GM18505 (cell line): ENCODE data around the gene LAMB1.
"Not testable (repeated sequence)": the region's sequence is repeated elsewhere in the genome, so short reads cannot be mapped to it uniquely, and the experiment has no call there.

Source experiments
- ATAC-seq: cut with Tn5 transposase; IDR thresholded peaks from one replicate; pipeline ENCODE4 v1.9.1; 2021; ENCODE audit not compliant: unreplicated experiment
- POLR2A ChIP-seq: IDR thresholded peaks from 4 replicates; pipeline ENCODE4 v1.6.1; 2011; ENCODE audit warnings: borderline replicate concordance; ENCODE audit not compliant: insufficient read depth, insufficient read length; ENCODE audit errors: extremely low read depth

Gene LAMB1

DNA sequence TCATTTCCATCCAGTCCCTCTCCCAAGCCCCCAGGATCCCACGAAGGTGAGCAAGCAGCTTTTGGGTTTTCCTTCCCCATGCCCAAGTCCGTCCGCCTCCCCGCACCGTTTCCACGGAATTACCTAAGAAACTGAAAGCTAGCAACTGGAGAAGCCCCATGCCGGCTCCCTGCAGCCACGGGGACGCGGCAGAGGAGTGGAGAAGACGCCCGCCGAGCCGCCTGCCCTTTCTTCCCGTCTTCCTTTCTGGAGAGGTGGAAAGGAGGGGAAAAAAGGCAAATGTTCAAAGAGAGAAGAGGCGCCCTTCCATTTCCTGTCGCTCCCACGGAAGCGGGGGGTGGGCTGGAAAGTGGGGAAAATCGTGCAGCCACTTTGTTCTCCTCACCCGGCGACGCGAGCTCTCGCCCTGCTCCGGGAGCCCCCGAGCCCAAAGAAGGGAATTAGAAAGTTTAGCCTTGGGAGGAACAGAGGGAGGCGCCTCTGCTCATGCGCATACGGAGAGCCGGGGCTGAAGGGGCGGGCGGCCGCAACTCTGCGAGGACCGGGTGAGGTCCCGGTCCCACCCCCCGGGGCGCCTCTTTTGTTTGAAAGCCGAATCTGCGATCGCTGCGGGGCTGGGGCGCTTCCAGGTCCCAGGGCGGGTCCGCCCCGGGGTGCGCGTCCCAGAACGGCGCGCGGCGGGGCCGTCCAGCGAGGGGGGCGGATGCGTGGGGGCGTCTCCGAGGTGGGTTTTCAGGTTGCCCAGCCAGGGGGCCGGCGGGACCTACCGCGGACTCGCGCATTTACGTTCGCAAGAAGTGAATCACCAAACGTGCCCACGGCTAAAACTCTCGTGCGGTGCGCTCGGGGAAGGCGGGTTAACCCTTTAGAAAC is at the start of gene LAMB1:
TSS of gene LAMB1 (minus strand) at position 436 of the 873 bp plus-strand sequence. CDS start at position 160, 276 bp downstream.
- no peak for ATAC-seq
- no peak for TF ChIP-seq POLR2A

DNA sequence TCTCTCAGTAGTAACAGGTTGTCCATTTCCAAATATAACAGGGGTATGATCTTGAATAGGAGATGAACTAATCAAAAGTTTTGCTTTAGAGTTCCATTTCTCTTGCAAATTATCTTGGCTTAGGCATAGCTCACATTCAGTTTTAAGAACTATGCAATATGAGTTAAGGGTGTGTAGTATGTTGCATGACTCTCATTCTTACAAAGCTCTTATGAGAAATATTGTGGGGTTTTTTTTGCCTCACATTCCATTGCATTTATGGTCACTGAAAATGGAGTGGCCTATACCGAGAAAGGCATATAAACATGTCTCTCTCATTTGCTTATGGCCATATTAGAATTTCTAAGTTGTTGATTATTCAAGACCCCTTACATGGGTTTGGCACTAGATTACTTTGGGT is 48.5 kb upstream of the LAMB1 start:
- ATAC-seq = no peak
- TF ChIP-seq POLR2A = no peak

DNA sequence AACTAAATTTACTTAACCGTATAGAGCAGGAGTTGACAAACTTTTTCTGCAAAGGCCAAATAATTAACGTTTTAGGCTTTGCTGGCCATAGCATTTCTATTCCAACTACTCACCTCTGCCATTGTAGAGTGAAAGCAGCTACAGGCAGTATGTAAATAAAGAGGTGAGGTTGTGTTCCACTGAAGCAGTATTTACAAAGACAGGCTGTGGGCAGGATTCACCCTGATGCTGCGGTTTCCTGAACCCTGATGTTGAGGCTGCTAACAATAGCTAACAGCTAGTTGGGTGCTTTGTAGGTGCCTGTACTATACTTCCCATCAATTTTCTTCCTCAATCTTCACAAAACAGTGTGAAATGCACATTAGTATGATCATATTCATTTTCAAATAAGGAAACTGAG is 47.0 kb upstream of the LAMB1 start:
- TF ChIP-seq POLR2A = no peak
- no peak for ATAC-seq

DNA sequence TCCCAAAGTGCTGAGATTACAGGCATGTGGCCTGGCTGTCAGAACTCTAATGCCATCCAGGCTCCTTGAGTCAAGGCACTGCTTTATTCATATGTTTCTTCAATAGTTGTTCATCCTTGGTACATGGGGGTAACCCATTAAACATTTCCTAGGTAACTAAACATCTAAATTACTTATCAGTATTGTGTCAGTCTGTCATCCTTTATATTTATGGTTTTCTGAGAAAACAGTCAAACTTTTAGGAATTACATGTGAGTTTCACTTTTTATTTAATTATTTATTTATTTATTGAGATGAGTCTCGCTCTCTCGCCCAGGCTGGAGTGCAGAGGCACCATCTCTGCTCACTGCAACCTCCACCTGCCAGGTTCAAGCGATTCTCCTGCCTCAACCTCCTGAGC is 45.5 kb upstream of the LAMB1 start:
- TF ChIP-seq POLR2A = no peak
- ATAC-seq = no peak

DNA sequence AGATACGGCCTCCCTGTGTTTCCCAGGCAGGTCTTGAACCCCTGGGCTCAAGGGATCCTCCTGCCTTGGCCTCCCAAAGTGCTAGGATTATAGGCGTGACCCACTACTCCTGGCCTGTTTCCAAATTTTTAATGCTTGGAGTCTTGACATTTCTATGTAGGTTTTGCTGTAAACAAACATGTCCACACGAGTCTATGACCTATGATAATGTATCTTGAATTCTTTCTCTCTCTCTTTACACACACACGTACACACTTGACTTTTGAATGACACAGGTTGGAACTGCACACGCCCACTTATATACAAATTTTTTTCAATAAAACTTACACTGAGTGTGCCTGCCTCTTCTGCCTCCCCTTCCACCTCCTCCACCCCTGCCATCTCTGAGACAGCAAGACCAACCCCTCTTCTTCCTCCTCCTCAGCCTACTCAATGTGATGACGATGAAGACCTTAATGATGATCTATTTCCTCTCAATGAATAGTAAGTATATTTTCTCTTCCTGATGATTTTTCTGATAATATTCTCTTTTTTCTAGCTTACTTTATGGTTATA is 44.1 kb upstream of the LAMB1 start:
- ATAC-seq = no peak
- no peak for TF ChIP-seq POLR2A

DNA sequence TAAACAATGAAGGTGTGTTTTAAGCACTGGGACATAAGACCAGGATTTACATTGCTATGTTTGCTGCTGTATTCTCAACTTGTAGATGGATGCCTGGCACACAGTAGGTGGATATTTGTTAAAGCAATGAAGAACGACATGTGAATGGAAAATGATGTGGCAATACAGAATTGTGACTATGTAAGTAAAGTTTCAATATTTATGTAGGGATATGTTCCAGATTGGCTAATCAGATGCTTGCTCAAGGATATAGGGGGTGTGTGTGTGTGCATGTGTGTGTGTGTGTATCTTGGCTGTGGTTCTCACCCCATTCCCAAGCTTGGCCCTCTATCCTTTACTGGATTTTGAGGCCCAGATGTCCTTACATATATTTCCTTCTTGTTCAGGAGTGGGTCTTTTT is 42.7 kb upstream of the LAMB1 start:
- TF ChIP-seq POLR2A = no peak
- ATAC-seq = no peak

DNA sequence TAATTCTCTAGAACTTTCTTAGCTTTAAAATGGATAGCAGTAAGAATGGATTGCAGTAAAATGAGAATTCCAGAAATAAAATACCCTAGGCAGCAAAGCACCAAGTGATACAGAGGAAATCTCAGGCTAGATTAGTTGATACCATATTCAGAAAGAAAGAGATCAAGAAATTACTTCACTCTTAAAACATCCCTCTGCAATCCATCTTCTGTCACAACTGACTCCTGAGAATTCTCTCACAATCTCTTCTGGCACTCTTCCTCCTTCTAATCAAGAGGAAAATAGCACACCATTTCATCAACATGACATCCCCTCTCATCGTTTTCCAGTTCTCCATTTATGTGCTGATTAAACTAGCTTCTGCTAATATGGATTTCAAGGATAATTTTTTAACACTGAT is 42.2 kb upstream of the LAMB1 start:
- no peak for ATAC-seq
- TF ChIP-seq POLR2A = no peak

DNA sequence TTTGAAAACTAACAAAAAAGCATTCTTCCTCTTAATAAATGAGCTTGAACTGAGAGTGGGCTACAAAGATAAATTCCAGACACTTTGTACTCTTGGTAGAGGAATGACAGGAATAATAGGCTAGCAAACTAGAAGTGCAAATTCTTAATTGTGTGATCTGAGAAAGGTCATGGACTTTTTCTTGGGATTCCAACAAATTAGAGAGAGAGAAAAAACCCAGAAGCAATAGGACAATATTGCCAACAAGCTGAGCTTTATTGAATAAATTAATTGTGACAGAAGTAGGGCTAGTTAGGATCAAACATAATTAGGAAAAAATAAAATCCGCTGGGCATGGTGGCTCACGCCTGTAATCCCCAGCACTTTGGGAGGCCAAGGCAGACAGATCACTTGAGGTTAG is 41.4 kb upstream of the LAMB1 start:
- ATAC-seq = no peak
- TF ChIP-seq POLR2A = no peak

DNA sequence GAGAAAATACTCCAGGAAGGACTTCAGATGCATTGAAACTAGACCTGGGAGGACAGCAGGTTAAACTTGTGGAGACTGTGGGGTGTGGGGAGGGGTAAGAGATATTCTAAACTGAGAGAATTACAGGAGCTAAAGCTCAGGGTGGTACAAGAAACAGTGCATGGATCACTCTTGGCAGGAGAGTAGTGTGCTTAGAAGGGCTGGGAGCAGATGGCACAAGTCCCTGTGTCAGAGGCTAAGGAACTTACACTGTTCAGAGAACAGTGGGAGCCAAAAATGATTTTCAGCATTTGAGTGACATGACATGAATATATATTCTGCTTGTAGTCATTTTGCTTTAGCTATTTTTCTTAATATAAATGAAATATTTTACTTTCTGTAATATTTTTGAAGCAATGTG is 36.0 kb upstream of the LAMB1 start:
- ATAC-seq = no peak
- TF ChIP-seq POLR2A = no peak

DNA sequence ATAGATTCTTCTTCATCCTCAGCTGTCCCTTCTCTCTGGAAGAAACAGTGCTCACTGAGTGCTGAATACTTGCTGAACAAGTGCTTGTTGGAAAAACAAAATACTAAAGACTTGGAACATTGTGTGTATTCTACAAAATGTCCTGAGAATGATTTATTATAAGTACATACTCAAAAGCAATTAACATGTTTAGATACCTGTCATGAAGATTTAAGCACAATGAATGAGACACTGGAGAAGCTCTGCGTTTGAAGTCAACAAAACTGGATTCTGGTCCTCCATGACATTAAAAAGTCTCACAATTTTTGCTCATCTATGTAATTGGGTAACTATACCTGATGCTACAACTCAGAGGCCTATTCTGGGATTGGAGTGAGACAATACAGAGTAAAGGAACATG is 34.8 kb upstream of the LAMB1 start:
- TF ChIP-seq POLR2A = no peak
- ATAC-seq = no peak

DNA sequence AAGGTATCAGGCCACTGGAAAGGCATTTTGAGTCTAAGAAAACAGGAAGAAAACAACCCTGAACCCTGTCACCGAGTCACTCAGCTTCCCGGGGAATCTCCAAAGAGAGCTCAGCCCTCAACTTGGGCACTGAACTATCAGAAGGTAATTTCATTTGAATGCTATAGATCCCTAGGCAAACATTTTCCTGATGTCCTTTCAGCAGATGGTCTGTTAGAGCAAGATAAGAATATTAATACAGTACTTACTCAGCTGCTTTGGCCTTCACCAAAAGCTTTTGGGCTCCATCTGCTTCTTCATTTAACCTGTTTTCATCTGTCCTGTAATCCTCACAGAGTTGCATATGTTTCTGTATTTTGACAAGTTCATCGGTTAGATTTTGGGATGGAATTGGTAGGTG is 34.2 kb upstream of the LAMB1 start:
- no peak for ATAC-seq
- no peak for TF ChIP-seq POLR2A

DNA sequence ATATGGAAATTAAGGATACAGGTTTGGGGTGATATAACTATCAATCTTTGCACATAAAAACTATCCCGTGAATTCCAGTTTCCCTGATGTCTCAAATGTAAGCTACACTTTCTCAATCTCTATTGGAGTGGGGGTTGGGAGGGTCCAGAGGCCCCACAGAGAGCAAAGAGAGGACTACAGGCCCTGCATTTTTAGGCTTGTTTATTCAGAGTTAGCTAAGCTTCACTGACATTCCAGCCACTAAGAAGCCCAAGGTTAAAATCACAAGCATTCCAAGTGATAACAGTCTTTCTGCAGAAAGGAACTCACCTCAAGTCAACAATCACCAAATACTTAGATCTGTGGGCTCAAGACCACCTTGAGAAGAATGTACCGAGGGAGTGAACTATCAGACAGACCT is 31.6 kb upstream of the LAMB1 start:
- TF ChIP-seq POLR2A = no peak
- no peak for ATAC-seq

DNA sequence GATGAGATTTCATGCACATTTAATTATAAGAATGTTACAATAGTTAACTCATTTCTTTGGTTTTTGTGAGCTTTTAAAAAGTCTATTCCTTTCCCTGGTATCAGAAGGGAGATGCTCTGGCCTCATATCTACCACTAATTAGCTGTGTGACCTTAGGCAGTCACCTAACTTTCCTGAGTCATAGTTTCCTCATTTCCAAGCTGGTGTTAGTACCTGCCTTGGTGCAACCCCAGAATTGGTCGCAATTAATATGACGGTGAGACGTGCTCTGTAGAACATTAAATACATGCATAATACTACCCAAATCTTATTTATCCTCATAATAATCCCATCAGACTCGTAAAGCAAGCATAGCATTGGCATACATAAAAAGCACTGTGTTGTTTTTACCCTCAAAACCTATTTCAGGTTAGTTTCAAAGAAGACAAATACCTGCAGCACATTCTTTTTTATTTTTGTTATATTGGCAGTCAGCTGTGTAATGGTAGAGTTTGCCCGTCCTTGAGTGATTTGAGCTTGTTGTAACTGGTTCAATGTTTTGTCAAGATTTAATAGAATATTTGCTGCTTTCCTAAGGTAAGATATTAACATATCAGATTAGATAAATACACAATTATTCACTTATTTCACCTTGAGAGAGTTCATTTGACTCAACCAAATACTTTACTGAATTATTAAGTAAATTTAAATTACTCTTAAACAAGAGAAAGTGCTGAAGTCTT is 31.0 kb upstream of the LAMB1 start:
- no peak for TF ChIP-seq POLR2A
- ATAC-seq = no peak

DNA sequence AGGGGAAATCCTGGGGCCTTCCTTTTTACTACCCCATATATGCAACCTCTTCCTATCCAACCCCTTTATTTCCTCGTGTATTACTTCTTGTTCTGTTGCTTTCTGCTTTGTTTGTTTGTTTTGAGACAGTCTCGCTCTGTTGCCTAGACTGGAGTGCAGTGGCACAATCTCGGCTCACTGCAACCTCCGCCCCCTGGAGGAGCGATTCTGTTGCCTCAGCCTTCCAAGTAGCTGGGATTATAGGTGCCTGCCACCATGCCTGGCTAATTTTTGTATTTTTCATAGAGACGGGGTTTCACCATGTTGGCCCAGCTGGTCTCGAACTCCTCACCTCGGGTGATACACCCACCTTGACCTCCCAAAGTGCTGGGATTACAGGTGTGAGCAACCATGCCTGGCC is 30.3 kb upstream of the LAMB1 start:
- ATAC-seq = not testable (repeated sequence)

DNA sequence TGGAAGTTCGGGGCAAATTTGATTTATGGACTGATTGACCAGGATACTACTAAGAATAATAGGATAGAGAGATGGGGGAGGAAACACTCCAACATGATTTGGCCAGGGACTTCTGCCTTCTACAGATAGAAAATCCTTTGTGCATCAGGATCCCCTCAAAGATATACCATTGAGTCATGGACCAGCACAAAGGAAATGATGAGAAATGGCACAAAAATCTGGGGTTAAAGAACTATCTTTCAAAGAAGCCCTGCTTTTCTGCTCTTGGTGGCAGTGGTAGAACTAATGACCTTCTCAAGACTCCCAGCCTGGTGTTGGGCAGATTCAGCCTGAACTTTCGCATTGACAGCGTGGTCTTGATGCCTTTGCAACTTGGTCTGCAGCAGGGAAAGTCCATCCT is 27.6 kb upstream of the LAMB1 start:
- TF ChIP-seq POLR2A = no peak
- ATAC-seq = no peak

DNA sequence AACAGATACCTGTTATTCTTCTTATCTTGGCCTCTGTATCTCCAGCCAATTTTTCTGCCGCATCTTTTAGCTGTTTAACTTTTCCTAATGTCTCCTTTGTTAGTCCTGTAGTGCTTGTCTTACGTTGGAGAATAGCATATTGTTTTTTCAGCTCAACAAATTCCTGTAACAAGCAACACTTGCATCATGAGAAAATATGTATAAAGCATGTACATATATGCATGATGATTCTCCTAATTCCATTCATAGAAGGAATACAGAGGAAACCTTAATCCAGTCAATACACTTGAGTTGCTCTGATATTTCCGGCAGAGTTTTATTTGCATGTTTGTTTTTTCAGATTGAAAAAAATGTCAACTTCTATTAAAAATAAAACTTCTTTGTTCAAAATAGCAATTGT is 26.1 kb upstream of the LAMB1 start:
- no peak for ATAC-seq
- TF ChIP-seq POLR2A = no peak
